HFF-Myc (cell line): Measurements from ENCODE around the gene MRFAP1.
"Not testable (repeated sequence)": the region's sequence is repeated elsewhere in the genome, so short reads cannot be mapped to it uniquely, and the experiment has no call there.

Experiments used
- DNase-seq: peaks from one replicate; pipeline ENCODE4 v3.0.0-alpha.2; 2011; ENCODE audit warnings: low read depth; ENCODE audit errors: extremely low read depth
- H3K4me3 ChIP-seq: replicated peaks from 2 replicates; pipeline ENCODE4 v1.5.1; 2011; ENCODE audit warnings: low read depth, mild to moderate bottlenecking, control low read depth, low read length
- TF ChIP-seq, protein P1 (sequence below): IDR thresholded peaks from 2 replicates; pipeline ENCODE4 v1.5.1; 2012; ENCODE audit warnings: mild to moderate bottlenecking, low read depth, low read length, control low read depth; ENCODE audit errors: missing control alignments

MRFAP1 gene

DNA sequence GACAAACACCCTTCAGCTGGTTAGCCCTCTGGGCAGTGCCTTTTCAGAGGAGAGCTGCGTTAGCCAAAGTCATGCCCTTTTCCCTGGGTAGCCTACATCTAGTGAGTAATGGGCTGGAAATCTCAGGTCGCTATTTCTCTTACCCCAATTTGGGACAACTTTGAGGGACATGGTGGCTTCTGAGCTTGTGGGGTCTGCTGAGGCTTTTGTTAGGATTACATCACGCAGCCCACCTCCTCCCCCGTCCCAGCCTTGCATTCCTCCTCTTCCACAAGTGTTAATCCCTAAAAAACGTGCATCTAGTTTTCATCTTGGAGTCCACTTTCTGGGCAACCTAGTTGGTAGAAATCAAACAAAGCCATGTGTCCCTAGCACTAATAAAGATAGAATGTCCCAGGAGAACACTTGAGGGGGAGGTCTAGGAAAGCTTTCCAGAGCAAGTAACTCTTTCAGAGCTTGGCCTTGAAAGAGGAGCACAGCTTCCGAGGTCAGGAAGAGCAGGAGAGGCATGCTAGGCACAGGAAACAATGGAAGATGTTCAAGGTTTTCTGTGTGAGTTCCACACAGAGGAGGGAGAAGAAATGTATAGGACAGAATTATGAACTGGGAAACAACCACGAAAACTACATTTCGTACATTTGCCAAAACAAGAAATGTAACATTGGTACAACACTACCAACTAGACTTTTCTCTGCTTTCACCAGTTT, 2.8 kb downstream of the MRFAP1 start:
- H3K4me3 ChIP-seq: no peak overlapping the region
- DNase-seq: no peak
- TF ChIP-seq, protein P1, sequence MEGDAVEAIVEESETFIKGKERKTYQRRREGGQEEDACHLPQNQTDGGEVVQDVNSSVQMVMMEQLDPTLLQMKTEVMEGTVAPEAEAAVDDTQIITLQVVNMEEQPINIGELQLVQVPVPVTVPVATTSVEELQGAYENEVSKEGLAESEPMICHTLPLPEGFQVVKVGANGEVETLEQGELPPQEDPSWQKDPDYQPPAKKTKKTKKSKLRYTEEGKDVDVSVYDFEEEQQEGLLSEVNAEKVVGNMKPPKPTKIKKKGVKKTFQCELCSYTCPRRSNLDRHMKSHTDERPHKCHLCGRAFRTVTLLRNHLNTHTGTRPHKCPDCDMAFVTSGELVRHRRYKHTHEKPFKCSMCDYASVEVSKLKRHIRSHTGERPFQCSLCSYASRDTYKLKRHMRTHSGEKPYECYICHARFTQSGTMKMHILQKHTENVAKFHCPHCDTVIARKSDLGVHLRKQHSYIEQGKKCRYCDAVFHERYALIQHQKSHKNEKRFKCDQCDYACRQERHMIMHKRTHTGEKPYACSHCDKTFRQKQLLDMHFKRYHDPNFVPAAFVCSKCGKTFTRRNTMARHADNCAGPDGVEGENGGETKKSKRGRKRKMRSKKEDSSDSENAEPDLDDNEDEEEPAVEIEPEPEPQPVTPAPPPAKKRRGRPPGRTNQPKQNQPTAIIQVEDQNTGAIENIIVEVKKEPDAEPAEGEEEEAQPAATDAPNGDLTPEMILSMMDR: no peak

DNA sequence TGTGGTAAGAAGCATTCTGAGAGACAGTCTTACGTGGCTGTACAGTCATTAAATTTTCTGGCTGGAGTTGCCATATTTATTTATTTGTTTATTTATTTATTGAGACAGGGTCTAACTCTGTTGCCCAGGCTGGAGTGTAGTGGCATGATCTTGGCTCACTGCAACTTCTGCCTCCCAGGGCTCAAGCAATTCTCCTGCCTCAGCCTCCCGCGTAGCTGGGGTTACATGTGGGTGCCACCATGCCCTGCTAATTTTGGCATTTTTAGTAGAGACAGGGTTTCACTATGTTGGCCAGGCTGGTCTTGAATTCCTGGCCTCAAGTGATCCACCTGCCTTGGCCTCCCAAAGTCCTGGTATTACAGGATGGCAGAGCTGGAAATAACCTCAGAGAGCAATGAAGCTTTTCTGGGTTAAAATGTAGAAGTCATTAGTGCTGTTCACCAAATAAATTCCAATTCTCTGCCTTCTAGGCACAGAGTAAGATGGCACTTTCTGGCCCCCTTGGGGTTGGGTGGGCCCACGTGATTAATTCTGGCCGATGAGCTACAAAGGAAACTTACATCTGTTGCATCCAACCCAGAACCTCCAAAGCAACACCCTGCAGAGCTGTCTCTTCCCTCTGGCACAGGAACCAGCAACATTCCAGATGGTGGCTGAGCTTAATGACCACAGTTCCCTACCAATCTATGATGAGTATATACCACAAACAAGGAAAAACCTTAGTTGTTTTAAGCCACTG, 4.5 kb downstream of the MRFAP1 start:
- DNase-seq: no peak
- H3K4me3 ChIP-seq: no peak overlapping the region
- TF ChIP-seq, protein P1: no peak

DNA sequence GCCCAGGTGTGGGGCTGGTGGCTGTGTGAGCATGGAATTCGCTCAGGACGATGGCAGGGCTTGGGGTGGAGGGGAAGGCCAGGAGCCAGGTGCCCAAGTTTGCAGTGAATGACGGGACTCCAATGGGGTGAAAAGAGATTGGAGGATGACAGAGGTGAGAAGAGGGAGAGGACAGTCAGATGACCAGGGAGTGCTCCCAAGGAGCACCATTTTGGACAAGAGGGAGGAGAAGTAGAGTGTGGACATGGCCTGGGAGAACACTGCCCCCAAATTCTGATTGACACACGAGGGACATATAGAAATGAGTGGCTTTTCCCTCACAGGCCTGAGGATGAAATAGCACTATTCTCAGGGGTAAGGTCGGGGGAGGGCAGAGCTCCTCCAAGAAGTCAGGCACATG, 6.7 kb downstream of the MRFAP1 start:
- TF ChIP-seq, protein P1: no peak

DNA sequence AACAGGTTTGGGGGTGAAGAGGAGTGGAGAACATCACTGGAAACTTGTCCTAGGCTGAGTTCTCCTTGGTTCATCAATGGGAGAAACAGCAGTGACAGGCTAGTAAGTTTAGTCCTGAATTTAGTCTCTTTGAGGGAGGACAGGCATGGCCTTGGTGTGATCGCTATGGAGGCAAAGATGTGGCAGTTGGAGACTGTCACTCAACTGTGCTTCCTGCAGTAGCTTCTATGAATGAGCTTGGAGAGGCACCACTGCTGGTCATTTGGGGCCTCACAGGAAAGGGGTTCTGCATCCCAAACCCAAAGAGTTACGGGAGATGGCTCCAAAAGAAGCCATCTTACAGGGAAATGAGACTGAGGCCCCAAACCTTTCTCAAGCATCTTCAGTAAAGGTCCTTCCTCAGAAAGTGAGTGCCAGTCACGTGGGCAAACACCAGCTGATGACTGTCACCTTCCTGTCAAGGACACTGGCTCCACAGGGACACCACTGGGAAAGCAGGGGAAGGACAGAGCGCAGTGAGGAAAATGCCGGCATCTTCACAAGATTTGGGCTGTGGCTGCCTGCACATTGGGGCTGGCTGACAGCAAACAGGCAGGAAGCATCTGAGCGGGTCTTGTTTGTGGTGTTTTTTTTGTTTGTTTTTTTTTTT, 7.2 kb downstream of the MRFAP1 start:
- TF ChIP-seq, protein P1: no peak
- no peak for DNase-seq
- no peak overlapping the region for H3K4me3 ChIP-seq

More for the DNA sequence above, 6.7 kb downstream of the MRFAP1 start:
- DNase-seq: no peak
- no peak overlapping the region for H3K4me3 ChIP-seq

DNA sequence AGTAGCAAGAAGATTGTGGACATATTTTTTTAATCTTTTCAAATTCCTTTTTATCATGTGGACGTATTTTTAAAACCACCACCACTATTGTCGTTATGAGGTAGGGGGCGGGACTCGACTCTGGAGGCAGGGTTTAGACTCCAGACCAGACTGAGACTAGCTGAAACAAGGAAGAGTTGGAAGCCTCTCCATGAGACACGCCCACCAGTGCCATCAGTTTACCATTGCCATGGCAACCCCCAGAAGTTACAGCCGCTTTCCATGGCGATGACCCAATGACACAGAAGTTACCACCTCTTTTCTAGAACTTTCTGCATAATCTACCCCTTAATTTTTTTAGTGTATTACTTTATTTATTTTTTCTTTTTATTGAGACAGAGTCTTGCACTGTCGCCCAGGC, 8.7 kb downstream of the MRFAP1 start:
- H3K4me3 ChIP-seq: no peak overlapping the region
- TF ChIP-seq, protein P1: no peak
- no peak for DNase-seq

DNA sequence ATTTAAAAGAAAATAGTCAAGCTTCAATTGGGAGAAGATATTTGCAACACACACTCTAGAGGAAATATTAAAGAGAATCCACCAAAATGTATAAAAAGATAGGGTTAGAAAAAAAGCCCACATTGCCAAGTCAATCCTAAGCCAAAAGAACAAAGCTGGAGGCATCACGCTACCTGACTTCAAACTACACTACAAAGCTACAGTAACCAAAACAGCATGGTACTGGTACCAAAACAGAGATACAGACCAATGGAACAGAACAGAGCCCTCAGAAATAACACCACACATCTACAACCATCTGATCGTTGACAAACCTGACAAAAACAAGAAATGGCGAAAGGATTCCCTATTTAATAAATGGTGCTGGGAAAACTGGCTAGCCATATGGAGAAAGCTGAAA, 13.7 kb downstream of the MRFAP1 start:
- DNase-seq, H3K4me3 ChIP-seq: not testable (repeated sequence)

DNA sequence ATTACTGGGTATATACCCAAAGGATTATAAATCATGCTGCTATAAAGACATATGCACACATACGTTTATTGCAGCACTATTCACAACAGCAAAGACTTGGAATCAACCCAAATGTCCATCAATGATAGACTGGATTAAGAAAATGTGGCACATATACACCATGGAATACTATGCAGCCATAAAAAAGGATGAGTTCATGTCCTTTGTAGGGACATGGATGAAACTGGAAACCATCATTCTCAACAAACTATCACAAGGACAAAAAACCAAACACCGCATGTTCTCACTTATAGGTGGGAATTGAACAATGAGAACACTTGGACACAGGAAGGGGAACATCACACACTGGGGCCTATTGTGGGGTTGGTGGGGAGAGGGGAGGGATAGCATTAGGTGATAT, 14.8 kb downstream of the MRFAP1 start:
- H3K4me3 ChIP-seq, DNase-seq: not testable (repeated sequence)
